Activated CD4-positive, alpha-beta T cell treated with anti-CD3 and anti-CD28 coated beads, Interleukin-2, amount 10 ng/mL, durations not matched to agents 7 days and 5 days (primary cell): ENCODE measurements around the gene ARMC9. TPM values are rescaled to one million over a fixed set of nuclear protein-coding genes. Genes with fewer than 3 reads are reported as not detected.

Experiments used
- CTCF ChIA-PET: fragments of 350-600 bp; sonication (Branson Sonifier 250); formaldehyde crosslinking; loops from one replicate; lab custom pipeline; 2021; ENCODE audit warnings: antibody characterized with exemption; lab: Charles Lee
- POLR2A ChIA-PET: fragments of 350-600 bp; sonication (Branson Sonifier 250); formaldehyde crosslinking; loops from one replicate; lab custom pipeline; 2021; ENCODE audit warnings: antibody characterized with exemption; lab: Charles Lee
- DNase-seq: peaks from one replicate; pipeline ENCODE4 v3.0.0-alpha.2; 2020
- H3K27ac Mint-ChIP-seq: one replicate; pipeline ENCODE4 v1.8.0; 2021; ENCODE audit warnings: mild to moderate bottlenecking, moderate library complexity, mixed read lengths
- H3K27me3 Mint-ChIP-seq: one replicate; pipeline ENCODE4 v1.8.0; 2021; ENCODE audit warnings: mixed read lengths
- H3K36me3 Mint-ChIP-seq: one replicate; pipeline ENCODE4 v1.8.0; 2021; ENCODE audit warnings: low read depth, mixed read lengths
- H3K4me1 Mint-ChIP-seq: one replicate; pipeline ENCODE4 v1.8.0; 2021; ENCODE audit warnings: mixed read lengths
- H3K4me3 Mint-ChIP-seq: one replicate; pipeline ENCODE4 v1.8.0; 2021; ENCODE audit warnings: mild to moderate bottlenecking, moderate library complexity, mixed read lengths
- H3K9me3 Mint-ChIP-seq: one replicate; pipeline ENCODE4 v1.8.0; 2021; ENCODE audit warnings: mixed read lengths
- total RNA-seq, 2 experiments: library from RNA; stranded (reverse); gene quantifications; one replicate each; pipeline ENCODE4 v1.2.3, GENCODE V29; 2021

ARMC9 gene
- total RNA-seq, 2 experiments from 2014 or later = 0.45 to 0.58 TPM

GRCh38 chr2:231290321-231291015 lies 92.0 kb downstream of the ARMC9 start:
- Mint-ChIP-seq H3K27me3 (no peaks in the 10 kb centered on the region), H3K9me3 (no peaks in the 10 kb centered on the region), H3K27ac (no peak overlapping the region), H3K36me3 (no peaks in the 10 kb centered on the region), H3K4me1 (no peaks in the 10 kb centered on the region), H3K4me3 (no peak overlapping the region)
- POLR2A ChIA-PET = no interaction called here
- CTCF ChIA-PET = interaction anchor here (1.3 to 1.5 kb wide), 3 partner anchors 9 to 161 kb away, joined by 3 to 5 read pairs (median 4); no protein-coding TSS in a partner anchor
- no peak for DNase-seq

DNA sequence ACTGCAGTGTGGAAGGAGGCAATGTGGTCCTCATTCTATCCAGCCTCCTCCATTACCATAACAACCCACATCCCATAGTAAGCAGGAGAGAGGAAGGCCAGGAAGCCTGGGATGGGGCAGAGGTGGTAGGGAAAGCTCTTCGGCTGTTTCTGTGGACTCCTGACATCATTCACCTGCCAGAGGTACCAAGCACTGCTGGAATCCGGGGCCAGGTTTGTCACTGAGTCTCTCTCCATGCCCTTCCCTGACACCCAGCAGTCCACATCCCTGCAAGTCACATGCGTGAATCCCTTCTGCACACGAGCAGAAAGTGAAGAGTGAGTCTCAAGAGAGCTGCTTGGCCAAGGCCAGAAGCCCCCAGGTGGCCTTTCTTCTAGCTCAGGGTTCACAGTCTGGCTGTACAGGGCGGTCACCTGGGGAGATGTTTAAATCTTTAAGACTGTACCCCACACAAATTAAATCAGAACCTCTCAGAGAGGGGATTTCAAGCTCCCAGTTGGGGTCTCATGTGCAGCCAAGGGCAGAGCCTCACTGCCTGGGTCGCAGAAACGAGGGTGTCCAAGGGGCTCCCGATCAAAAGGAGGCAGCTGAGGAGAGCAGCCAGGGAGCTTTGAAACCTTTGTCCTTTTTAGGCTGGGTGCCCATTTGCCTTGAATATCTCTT lies 94.2 kb downstream of the ARMC9 start:
- POLR2A ChIA-PET = no interaction called here
- DNase-seq = no peak
- Mint-ChIP-seq H3K4me1 (no peaks in the 10 kb centered on the region), H3K27me3 (no peaks in the 10 kb centered on the region), H3K9me3 (no peaks in the 10 kb centered on the region), H3K4me3 (no peak overlapping the region), H3K36me3 (no peaks in the 10 kb centered on the region), H3K27ac (no peak overlapping the region)
- CTCF ChIA-PET = no interaction called here

GRCh38 chr2:231293163-231293562 lies 94.7 kb downstream of the ARMC9 start:
- POLR2A ChIA-PET = no interaction called here
- Mint-ChIP-seq H3K9me3 (no peaks in the 10 kb centered on the region), H3K27me3 (no peaks in the 10 kb centered on the region), H3K27ac (no peak overlapping the region), H3K4me1 (no peaks in the 10 kb centered on the region), H3K4me3 (no peak overlapping the region), H3K36me3 (no peaks in the 10 kb centered on the region)
- CTCF ChIA-PET = no interaction called here
- DNase-seq = no peak

- Mint-ChIP-seq H3K4me3 (no peak overlapping the region), H3K36me3 (no peaks in the 10 kb centered on the region), H3K9me3 (no peaks in the 10 kb centered on the region), H3K27ac (no peak overlapping the region), H3K4me1 (no peaks in the 10 kb centered on the region), H3K27me3 (no peaks in the 10 kb centered on the region)
- ChIA-PET CTCF (no interaction called here), POLR2A (no interaction called here)
- no peak for DNase-seq
Measured at GRCh38 chr2:231294116-231294515, 95.7 kb downstream of the ARMC9 start.

- Mint-ChIP-seq H3K4me1 (no peaks in the 10 kb centered on the region), H3K9me3 (no peaks in the 10 kb centered on the region), H3K36me3 (no peaks in the 10 kb centered on the region), H3K27ac (no peak overlapping the region), H3K27me3 (no peaks in the 10 kb centered on the region), H3K4me3 (no peak overlapping the region)
- POLR2A ChIA-PET = no interaction called here
- CTCF ChIA-PET = no interaction called here
- DNase-seq = no peak
Measured at GRCh38 chr2:231294571-231295362, 96.3 kb downstream of the ARMC9 start.

- no peaks in the 10 kb centered on the region for H3K36me3 Mint-ChIP-seq
- POLR2A ChIA-PET = no interaction called here
- no peak overlapping the region for H3K27ac Mint-ChIP-seq
- no peaks in the 10 kb centered on the region for H3K4me1 Mint-ChIP-seq
- no peaks in the 10 kb centered on the region for H3K9me3 Mint-ChIP-seq
- CTCF ChIA-PET = no interaction called here
- no peaks in the 10 kb centered on the region for H3K27me3 Mint-ChIP-seq
- H3K4me3 Mint-ChIP-seq = no peak overlapping the region
- no peak for DNase-seq
Measured at GRCh38 chr2:231295363-231295655, 96.9 kb downstream of the ARMC9 start.

GRCh38 chr2:231296401-231296974 lies 98.1 kb downstream of the ARMC9 start:
- ChIA-PET CTCF (interaction anchor here (1.2 kb wide), 1 partner anchor 9 kb away, joined by 3 read pairs; no protein-coding TSS in a partner anchor), POLR2A (no interaction called here)
- Mint-ChIP-seq H3K4me3 (no peak overlapping the region), H3K27me3 (no peaks in the 10 kb centered on the region), H3K27ac (no peak overlapping the region), H3K36me3 (no peaks in the 10 kb centered on the region), H3K9me3 (no peaks in the 10 kb centered on the region), H3K4me1 (peaks cover 4% of the 10 kb centered on the region)
- no peak for DNase-seq

DNA sequence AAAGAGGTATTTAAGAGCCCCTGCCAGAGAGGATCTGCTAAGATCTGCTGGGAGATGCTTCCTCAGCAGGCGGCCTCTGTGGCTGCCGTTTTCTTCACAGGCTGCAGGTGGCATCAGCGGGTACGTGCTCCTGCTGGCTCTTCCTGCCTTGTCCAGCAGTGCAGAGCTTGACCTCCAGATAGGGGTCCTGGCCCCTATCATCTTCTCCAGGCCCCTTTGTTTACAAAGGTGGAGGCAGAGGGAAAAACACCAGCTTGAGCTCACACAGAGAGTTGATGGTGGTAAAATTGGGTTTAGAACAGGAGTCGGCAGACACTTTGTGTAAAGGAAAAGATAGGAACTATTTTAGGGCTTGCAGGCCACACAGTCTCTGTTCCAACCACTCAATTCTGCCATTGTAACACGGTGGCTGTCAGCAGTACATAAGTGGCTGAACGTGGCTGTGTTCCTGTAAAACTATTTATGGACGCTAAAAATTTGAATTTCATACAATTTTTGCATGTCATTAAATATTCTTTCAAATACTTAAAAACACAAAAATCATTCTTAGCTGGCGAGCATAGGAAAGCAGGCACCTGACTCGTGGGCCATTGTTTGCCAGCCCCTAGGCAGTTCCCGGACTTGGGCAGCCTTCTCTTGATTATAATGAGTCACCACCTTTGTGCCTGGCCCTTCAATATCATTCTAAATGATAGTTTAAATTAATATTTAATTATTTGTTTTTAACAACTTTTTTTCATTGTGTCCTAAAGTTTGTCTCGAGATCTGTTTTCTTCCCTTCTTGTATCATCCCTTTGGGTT lies 98.9 kb downstream of the ARMC9 start:
- H3K27ac Mint-ChIP-seq = no peak overlapping the region
- H3K9me3 Mint-ChIP-seq = no peaks in the 10 kb centered on the region
- POLR2A ChIA-PET = no interaction called here
- CTCF ChIA-PET = interaction anchor here (1.2 kb wide), 1 partner anchor 8 kb away, joined by 3 read pairs; no protein-coding TSS in a partner anchor
- no peaks in the 10 kb centered on the region for H3K27me3 Mint-ChIP-seq
- no peaks in the 10 kb centered on the region for H3K36me3 Mint-ChIP-seq
- DNase-seq = peak; percentile 29
- H3K4me1 Mint-ChIP-seq = peaks cover 4% of the 10 kb centered on the region
- H3K4me3 Mint-ChIP-seq = no peak overlapping the region

GRCh38 chr2:231298091-231298490 lies 99.7 kb downstream of the ARMC9 start:
- no peaks in the 10 kb centered on the region for H3K9me3 Mint-ChIP-seq

GRCh38 chr2:231299267-231299666 lies 100.8 kb downstream of the ARMC9 start:
- no peaks in the 10 kb centered on the region for H3K27me3 Mint-ChIP-seq
- ChIA-PET POLR2A (no interaction called here), CTCF (interaction anchor here (0.6 to 2.4 kb wide), 2 partner anchors 9 to 1341 kb away, joined by 3 to 5 read pairs; no protein-coding TSS in a partner anchor)
- H3K36me3 Mint-ChIP-seq = no peaks in the 10 kb centered on the region
- peaks cover 4% of the 10 kb centered on the region for H3K4me1 Mint-ChIP-seq
- no peak for DNase-seq
- H3K27ac Mint-ChIP-seq = no peak overlapping the region
- H3K4me3 Mint-ChIP-seq = no peak overlapping the region
- no peaks in the 10 kb centered on the region for H3K9me3 Mint-ChIP-seq

More at GRCh38 chr2:231298091-231298490, 99.7 kb downstream of the ARMC9 start:
- no peaks in the 10 kb centered on the region for H3K27me3 Mint-ChIP-seq
- ChIA-PET POLR2A (no interaction called here), CTCF (interaction anchor here (0.5 to 2.4 kb wide), 2 partner anchors 8 to 43 kb away, joined by 4 to 5 read pairs; no protein-coding TSS in a partner anchor)
- H3K27ac Mint-ChIP-seq = no peak overlapping the region
- no peak for DNase-seq
- peaks cover 4% of the 10 kb centered on the region for H3K4me1 Mint-ChIP-seq
- no peaks in the 10 kb centered on the region for H3K36me3 Mint-ChIP-seq
- H3K4me3 Mint-ChIP-seq = no peak overlapping the region

- CTCF ChIA-PET = interaction anchor here (2.4 kb wide), 1 partner anchor 10 kb away, joined by 5 read pairs; no protein-coding TSS in a partner anchor
- Mint-ChIP-seq H3K36me3 (no peaks in the 10 kb centered on the region), H3K27me3 (peaks cover 3% of the 10 kb centered on the region)
Measured at GRCh38 chr2:231300020-231300721, 101.7 kb downstream of the ARMC9 start.

DNA sequence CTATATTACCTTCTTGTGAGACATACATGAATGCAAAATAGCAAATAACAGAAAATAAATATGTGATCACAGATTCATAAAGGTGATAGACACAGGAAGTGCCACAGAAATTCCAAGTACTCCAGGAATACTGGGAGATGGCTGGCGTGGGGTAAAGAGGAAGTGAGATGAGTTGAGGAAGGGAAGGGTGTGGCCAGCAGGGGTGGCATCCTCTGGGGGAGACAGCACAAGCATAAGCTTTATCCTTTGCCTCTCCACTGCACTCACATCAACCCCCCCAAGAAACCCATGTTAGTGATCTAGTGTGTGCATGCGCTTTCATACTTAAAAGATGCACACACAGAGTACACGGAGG lies 102.3 kb downstream of the ARMC9 start:
- Mint-ChIP-seq H3K4me3 (no peak overlapping the region), H3K27me3 (peaks cover 5% of the 10 kb centered on the region), H3K27ac (no peak overlapping the region), H3K4me1 (peaks cover 4% of the 10 kb centered on the region), H3K9me3 (no peaks in the 10 kb centered on the region), H3K36me3 (no peaks in the 10 kb centered on the region)
- POLR2A ChIA-PET = no interaction called here
- DNase-seq = no peak
- CTCF ChIA-PET = interaction anchor here (2.4 kb wide), 1 partner anchor 11 kb away, joined by 5 read pairs; no protein-coding TSS in a partner anchor

More at GRCh38 chr2:231300020-231300721, 101.7 kb downstream of the ARMC9 start:
- H3K27ac Mint-ChIP-seq = no peak overlapping the region
- no peak for DNase-seq
- H3K9me3 Mint-ChIP-seq = no peaks in the 10 kb centered on the region
- POLR2A ChIA-PET = no interaction called here
- H3K4me1 Mint-ChIP-seq = peaks cover 4% of the 10 kb centered on the region
- no peak overlapping the region for H3K4me3 Mint-ChIP-seq
